GM12878 (cell line): Measurements from ENCODE around the gene NMNAT3. TPM values are rescaled to one million over a fixed set of nuclear protein-coding genes. Genes with fewer than 3 reads are reported as not detected.

Experiments used
- ATAC-seq: fragments of 200-7000 bp; cut with Tn5 transposase; 3 replicates; pipeline ENCODE4 v1.9.1; 2020; ENCODE audit warnings: mild to moderate bottlenecking, moderate library complexity
- BruUV-seq: library from RNA; stranded (reverse); fragments of 400-500 nt; replicated peaks from 2 replicates; lab custom pipeline; 2021; lab: Mats Ljungman, UMichigan
- CTCF ChIA-PET: fragments of 300-600 bp; sonication (Branson Sonifier 250); formaldehyde crosslinking; extraction: SDS; loops from one replicate; lab custom pipeline; 2021; ENCODE audit warnings: inconsistent platforms; lab: Yijun Ruan, JAX
- POLR2A ChIA-PET: fragments of 350-600 bp; formaldehyde crosslinking; extraction: SDS; loops from one replicate; lab custom pipeline; 2021; ENCODE audit warnings: inconsistent platforms; lab: Charles Lee
- RAD21 ChIA-PET: fragments of 300-600 bp; sonication (Branson Sonifier 250); formaldehyde crosslinking; loops from one replicate; lab custom pipeline; 2023; ENCODE audit warnings: antibody characterized with exemption; ENCODE audit not compliant: unreplicated experiment; lab: Charles Lee
- SMC1A ChIA-PET: fragments of 300-600 bp; sonication (Branson Sonifier 250); formaldehyde crosslinking; loops from one replicate; lab custom pipeline; 2023; ENCODE audit not compliant: unreplicated experiment, uncharacterized antibody; lab: Charles Lee
- DNase-seq: peaks from one replicate; pipeline ENCODE4 v3.0.0-alpha.2; 2011; ENCODE audit warnings: low read depth, low spot score
- FAIRE-seq: peaks from 3 replicates; lab custom pipeline; 2011; peaks lifted over from hg19 to GRCh38; lab: Jason Lieb, UNC
- H2AFZ ChIP-seq: 2 replicates; pipeline ENCODE4 v1.6.0; 2011; ENCODE audit warnings: low read depth, low read length, control low read depth; ENCODE audit not compliant: control insufficient read depth
- H3K27ac ChIP-seq: 2 replicates; pipeline ENCODE4 v1.5.1; 2011; ENCODE audit warnings: control low read depth; ENCODE audit not compliant: control insufficient read depth, insufficient read depth
- H3K27me3 ChIP-seq, 2 experiments: replicated peaks in 1 of 2; 2 replicates each; pipeline versions ENCODE4 v1.6.0 to v1.6.1; 2011; ENCODE audit warnings: low read length in 1 of 2; ENCODE audit not compliant: control insufficient read depth in 2 of 2, insufficient read depth in 2 of 2
- H3K36me3 ChIP-seq, 2 experiments: 2 replicates each; pipeline ENCODE4 v1.5.1; 2011; ENCODE audit warnings: low read length in 1 of 2; ENCODE audit not compliant: control insufficient read depth in 2 of 2, insufficient read depth in 2 of 2
- H3K4me1 ChIP-seq: 2 replicates; pipeline ENCODE4 v1.6.1; 2011; ENCODE audit warnings: mild to moderate bottlenecking, low read length, moderate library complexity, mixed read lengths; ENCODE audit not compliant: control insufficient read depth, insufficient read depth
- H3K4me2 ChIP-seq: 2 replicates; pipeline ENCODE4 v1.6.0; 2011; ENCODE audit warnings: control low read depth; ENCODE audit not compliant: control insufficient read depth, insufficient read depth
- H3K4me3 ChIP-seq: fragments of 200-600 bp; sonication (generic); 2 replicates; pipeline ENCODE4 v1.5.1; 2016
- H3K79me2 ChIP-seq: 2 replicates; pipeline ENCODE4 v1.6.0; 2011; ENCODE audit warnings: low read length; ENCODE audit not compliant: control insufficient read depth, insufficient read depth
- H3K9ac ChIP-seq: 2 replicates; pipeline ENCODE4 v1.8.0; 2011; ENCODE audit warnings: low read length, control low read depth, mixed read lengths; ENCODE audit not compliant: control insufficient read depth, insufficient read depth
- H3K9me3 ChIP-seq: replicated peaks from 3 replicates; pipeline ENCODE4 v1.5.1; 2011; ENCODE audit warnings: mild to moderate bottlenecking, low read length; ENCODE audit not compliant: control insufficient read depth, insufficient read depth
- H4K20me1 ChIP-seq: 2 replicates; pipeline ENCODE4 v1.6.0; 2011; ENCODE audit not compliant: control insufficient read depth, insufficient read depth
- BCLAF1 ChIP-seq: fragments of 450-650 bp; IDR thresholded peaks from 2 replicates; pipeline ENCODE4 v1.6.1; 2017; ENCODE audit warnings: antibody characterized with exemption, mild to moderate bottlenecking, moderate library complexity
- CUX1 ChIP-seq: IDR thresholded peaks from 2 replicates; pipeline ENCODE4 v1.6.1; 2012; ENCODE audit warnings: improper control_type of control experiment, low read depth, low read length; ENCODE audit not compliant: insufficient replicate concordance
- ELK1 ChIP-seq: IDR thresholded peaks from 2 replicates; pipeline ENCODE4 v1.6.1; 2012; ENCODE audit warnings: low read depth, low read length, improper control_type of control experiment
- FOS ChIP-seq: IDR thresholded peaks from 3 replicates; pipeline ENCODE4 v1.6.1; 2011; ENCODE audit warnings: borderline replicate concordance; ENCODE audit not compliant: insufficient read length; ENCODE audit errors: extremely low read depth
- IRF4 ChIP-seq: IDR thresholded peaks from 2 replicates; pipeline ENCODE4 v1.6.1; 2011; ENCODE audit warnings: low read depth, low read length
- IRF5 ChIP-seq: fragments of 450-650 bp; IDR thresholded peaks from 2 replicates; pipeline ENCODE4 v1.6.1; 2017; ENCODE audit warnings: borderline replicate concordance
- JUND ChIP-seq: IDR thresholded peaks from 2 replicates; pipeline ENCODE4 v1.6.1; 2012; ENCODE audit warnings: low read depth, mild to moderate bottlenecking, low read length, improper control_type of control experiment, moderate library complexity
- LARP7 ChIP-seq: fragments of 450-650 bp; IDR thresholded peaks from 2 replicates; pipeline ENCODE4 v1.6.1; 2017; ENCODE audit warnings: mild to moderate bottlenecking
- NR2C2 ChIP-seq: IDR thresholded peaks from 2 replicates; pipeline ENCODE4 v1.6.1; 2011; ENCODE audit warnings: borderline replicate concordance, low read depth; ENCODE audit not compliant: control insufficient read depth, insufficient read length
- RUNX3 ChIP-seq: IDR thresholded peaks from 2 replicates; pipeline ENCODE4 v1.6.1; 2012; ENCODE audit warnings: low read length, inconsistent platforms
- SIX5 ChIP-seq: IDR thresholded peaks from 2 replicates; pipeline ENCODE4 v1.6.1; 2011; ENCODE audit warnings: mild to moderate bottlenecking, low read depth, low read length, moderate library complexity; ENCODE audit not compliant: severe bottlenecking
- STAT1 ChIP-seq: fragments of 450-650 bp; conservative IDR thresholded peaks from 2 replicates; pipeline ENCODE4 v1.6.1; 2014; ENCODE audit warnings: antibody characterized with exemption, mild to moderate bottlenecking
- ZSCAN29 ChIP-seq: fragments of 450-650 bp; IDR thresholded peaks from 2 replicates; pipeline ENCODE4 v1.6.1; 2017; ENCODE audit warnings: mild to moderate bottlenecking, moderate library complexity
- WGBS: methylation state at CpG from one replicate; pipeline ENCODE4 v1.1.6; 2016; ENCODE audit warnings: low lambda C conversion rate; ENCODE audit not compliant: insufficient replicate concordance, insufficient coverage; ENCODE audit errors: missing lambda C conversion rate; 5-methylcytosine and 5-hydroxymethylcytosine counted together
- in situ Hi-C: fragments of 300-500 bp; cut with MboI; formaldehyde crosslinking; loops from 9 replicates; pipeline ENCODE4 v1.14.3; 2018; ENCODE audit warnings: mixed read lengths
- intact Hi-C: fragments of 100-400 bp; cut with micrococcal nuclease; formaldehyde crosslinking; loops from one replicate; pipeline ENCODE4 v1.14.2; 2022; ENCODE audit not compliant: unreplicated experiment
- polyA plus RNA-seq, 11 experiments: library from polyadenylated mRNA; depleted of rRNA in 4 of 11; unstranded in 6 of 11; stranded (reverse) in 5 of 11; fragments of >200 nt; fragmentation: Nextera tagmentation in 4 of 11; fragmentation: Illumina TruSeq in 1 of 11; extraction: Ambion mirVana in 4 of 11; extraction: Trizol in 1 of 11; gene quantifications; 1 replicate in 1 of 11; 2 replicates in 10 of 11; pipeline versions ENCODE4 v1.2.1 to v1.2.3, GENCODE V29; 2011 to 2016; ENCODE audit warnings: inconsistent platforms in 2 of 11, missing spikeins in 2 of 11, low read depth in 1 of 11
- total RNA-seq, 4 experiments: library from RNA; depleted of rRNA in 3 of 4; stranded (reverse); fragments of >200 nt in 3 of 4; fragmentation: Illumina TruSeq in 1 of 4; extraction: Trizol in 1 of 4; gene quantifications; 2 replicates each; pipeline versions ENCODE4 v1.2.1 to v1.2.3, GENCODE V29; 2013 to 2021

NMNAT3 gene
- total and polyA plus RNA-seq, 10 of the 15 experiments (the other 5 are each of a cell fraction or from before 2014, with no cell fraction given), result under 0.01 to 0.92 (median 0.08) TPM; not detected in 4

DNA sequence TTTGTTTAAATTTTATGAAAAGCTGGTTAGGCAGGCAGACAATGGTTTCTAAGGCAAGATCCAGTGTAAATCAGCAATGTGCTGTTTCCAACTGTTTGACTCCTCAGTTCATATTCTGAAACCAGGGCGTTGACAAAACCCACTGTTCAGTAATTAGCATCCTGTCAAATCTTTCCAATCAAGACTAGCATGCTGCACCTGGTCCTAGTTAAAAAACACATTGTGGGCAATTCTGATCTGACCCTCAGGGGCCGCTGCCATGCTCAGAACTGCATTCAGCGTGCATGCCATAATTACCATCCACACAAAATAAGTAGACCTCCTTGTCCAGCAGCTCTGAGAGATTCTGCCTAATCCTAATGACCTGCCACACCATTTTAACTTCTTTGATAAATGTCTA is 117.4 kb downstream of the NMNAT3 start:
- no TSS peak for BruUV-seq
- no peak for ATAC-seq

More for the DNA sequence above, 117.4 kb downstream of the NMNAT3 start:
- DNase-seq (no peak), FAIRE-seq (no peak)
- H4K20me1 ChIP-seq, result no peaks in the 10 kb centered on the region
- ChIA-PET POLR2A (no interaction called here), SMC1A (no interaction called here), RAD21 (interaction anchor here (1.3 kb wide), 1 partner anchor 133 kb away, joined by 5 read pairs; no protein-coding TSS in a partner anchor), CTCF (interaction anchor here (1.2 to 2.2 kb wide), 2 partner anchors 133 to 135 kb away, joined by 3 to 7 read pairs; no protein-coding TSS in a partner anchor)
- H3K36me3 ChIP-seq, result no peaks in the 10 kb centered on the region
- no peaks in the 10 kb centered on the region for H3K9me3 ChIP-seq
- no peak overlapping the region for H3K9ac ChIP-seq
- no peak overlapping the region for H3K4me3 ChIP-seq
- H3K4me1 ChIP-seq, result no peaks in the 10 kb centered on the region
- in situ Hi-C loops (no loop called here), intact Hi-C loops (no loop called here)
- H2AFZ ChIP-seq, result no peak overlapping the region
- no peak overlapping the region for H3K4me2 ChIP-seq
- H3K79me2 ChIP-seq, result no peaks in the 10 kb centered on the region
- TF ChIP-seq ZSCAN29, result no peak
- no peak for TF ChIP-seq FOS
- no peak for TF ChIP-seq ELK1
- no peak for TF ChIP-seq IRF4
- no peak for TF ChIP-seq STAT1
- TF ChIP-seq SIX5, result no peak
- no peak for TF ChIP-seq CUX1
- TF ChIP-seq LARP7, result no peak
- no peak for TF ChIP-seq JUND
- TF ChIP-seq IRF5, result no peak
- TF ChIP-seq RUNX3, result no peak
- TF ChIP-seq BCLAF1, result no peak
- TF ChIP-seq NR2C2, result no peak
- H3K27me3 ChIP-seq, result no peaks in the 10 kb centered on the region
- H3K27ac ChIP-seq, result no peak overlapping the region
- 34% methylated on average over 3 of the region's 3 CpGs for WGBS
